ENCODE measurements around the gene B3GAT1.

DNA sequence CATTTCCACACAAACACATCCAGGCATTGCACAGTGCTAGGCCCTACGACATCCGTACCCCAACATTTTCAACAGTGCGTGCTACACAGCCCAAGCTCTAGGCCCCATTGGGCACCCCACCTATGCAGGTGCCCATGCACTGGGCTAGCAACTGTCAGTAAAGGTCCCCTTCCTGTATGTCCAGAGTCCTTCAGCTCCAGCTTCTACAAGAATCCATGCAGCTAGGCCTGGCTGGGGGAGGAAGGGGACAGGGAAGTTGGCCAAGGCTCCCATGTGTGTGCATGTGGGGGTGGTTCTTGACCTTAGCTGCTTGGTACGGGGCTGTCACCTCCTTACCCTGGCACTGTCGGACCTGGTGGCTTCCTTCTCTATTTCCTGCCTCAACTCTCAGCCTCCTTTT lies 1.3 kb downstream of the B3GAT1 start:
- no peak for TF ChIP-seq EZH2 (IDR thresholded peaks at IDR 0.05; ENCODE audit: borderline replicate concordance, low read depth, low read length, severe bottlenecking)
- TF ChIP-seq, protein P1, sequence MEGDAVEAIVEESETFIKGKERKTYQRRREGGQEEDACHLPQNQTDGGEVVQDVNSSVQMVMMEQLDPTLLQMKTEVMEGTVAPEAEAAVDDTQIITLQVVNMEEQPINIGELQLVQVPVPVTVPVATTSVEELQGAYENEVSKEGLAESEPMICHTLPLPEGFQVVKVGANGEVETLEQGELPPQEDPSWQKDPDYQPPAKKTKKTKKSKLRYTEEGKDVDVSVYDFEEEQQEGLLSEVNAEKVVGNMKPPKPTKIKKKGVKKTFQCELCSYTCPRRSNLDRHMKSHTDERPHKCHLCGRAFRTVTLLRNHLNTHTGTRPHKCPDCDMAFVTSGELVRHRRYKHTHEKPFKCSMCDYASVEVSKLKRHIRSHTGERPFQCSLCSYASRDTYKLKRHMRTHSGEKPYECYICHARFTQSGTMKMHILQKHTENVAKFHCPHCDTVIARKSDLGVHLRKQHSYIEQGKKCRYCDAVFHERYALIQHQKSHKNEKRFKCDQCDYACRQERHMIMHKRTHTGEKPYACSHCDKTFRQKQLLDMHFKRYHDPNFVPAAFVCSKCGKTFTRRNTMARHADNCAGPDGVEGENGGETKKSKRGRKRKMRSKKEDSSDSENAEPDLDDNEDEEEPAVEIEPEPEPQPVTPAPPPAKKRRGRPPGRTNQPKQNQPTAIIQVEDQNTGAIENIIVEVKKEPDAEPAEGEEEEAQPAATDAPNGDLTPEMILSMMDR (IDR thresholded peaks at IDR 0.05; ENCODE audit: borderline replicate concordance, extremely low read depth, low read length, poor library complexity, severe bottlenecking): no peak

All from DND-41 (cell line).